ENCODE data around the gene MBD3L2. TPM values are rescaled to one million over a fixed set of nuclear protein-coding genes. Genes with fewer than 3 reads are reported as not detected.
"Not testable (repeated sequence)": the region's sequence is repeated elsewhere in the genome, so short reads cannot be mapped to it uniquely, and the experiment has no call there.

The MBD3L2 gene
- total RNA-seq, 1 donor from 2014 or later = not detected

- intact Hi-C loops (cut with micrococcal nuclease) = not testable (repeated sequence)
Measured at GRCh38 chr19:7059977-7060376, 10.9 kb downstream of the MBD3L2 start.

- intact Hi-C loops (cut with micrococcal nuclease) = no loop called here
Measured at GRCh38 chr19:7063339-7063738, 14.2 kb downstream of the MBD3L2 start.

- intact Hi-C loops (cut with micrococcal nuclease) = no loop called here
Measured at GRCh38 chr19:7063764-7064418, 14.8 kb downstream of the MBD3L2 start.

GRCh38 chr19:7067122-7067521 is 18.0 kb downstream of the MBD3L2 start:
- intact Hi-C loops (cut with micrococcal nuclease) = not testable (repeated sequence)

- intact Hi-C loops (cut with micrococcal nuclease) = no loop called here
Measured at GRCh38 chr19:7067716-7068115, 18.6 kb downstream of the MBD3L2 start.

GRCh38 chr19:7068599-7068998 is 19.5 kb downstream of the MBD3L2 start:
- intact Hi-C loops (cut with micrococcal nuclease) = no loop called here

GRCh38 chr19:7069042-7069903 is 20.2 kb downstream of the MBD3L2 start, which contains the start of gene ZNF557:
TSS of gene ZNF557 (plus strand) at chr19:7069703. CDS start at chr19:7075075, 5,372 bp downstream.
- intact Hi-C loops (cut with micrococcal nuclease) = loop anchor here (1.0 kb wide), 1 partner anchor 30 kb away; no protein-coding TSS in a partner anchor

- intact Hi-C loops (cut with micrococcal nuclease) = loop anchor here (1.0 kb wide), 1 partner anchor 29 kb away; no protein-coding TSS in a partner anchor
Measured at GRCh38 chr19:7069904-7070226, 20.7 kb downstream of the MBD3L2 start.

- intact Hi-C loops (cut with micrococcal nuclease) = no loop called here
Measured at GRCh38 chr19:7072541-7072940, 23.4 kb downstream of the MBD3L2 start.

- intact Hi-C loops (cut with micrococcal nuclease) = no loop called here
Measured at GRCh38 chr19:7074705-7075282, 25.7 kb downstream of the MBD3L2 start.

GRCh38 chr19:7076151-7076550 is 27.0 kb downstream of the MBD3L2 start:
- intact Hi-C loops (cut with micrococcal nuclease) = no loop called here

- intact Hi-C loops (cut with micrococcal nuclease) = no loop called here
Measured at GRCh38 chr19:7078008-7078407, 28.9 kb downstream of the MBD3L2 start.

- intact Hi-C loops (cut with micrococcal nuclease) = no loop called here
Measured at GRCh38 chr19:7083076-7083956, 34.2 kb downstream of the MBD3L2 start.

- intact Hi-C loops (cut with micrococcal nuclease) = no loop called here
Measured at GRCh38 chr19:7088999-7089398, 39.9 kb downstream of the MBD3L2 start.

- intact Hi-C loops (cut with micrococcal nuclease) = loop anchor here (2.0 kb wide), 1 partner anchor 13 kb away; no protein-coding TSS in a partner anchor
Measured at GRCh38 chr19:7098096-7098495, 49.0 kb downstream of the MBD3L2 start.

GRCh38 chr19:7098701-7099596 is 49.8 kb downstream of the MBD3L2 start:
- intact Hi-C loops (cut with micrococcal nuclease) = loop anchor here (1.0 to 2.0 kb wide), 4 partner anchors 14 to 582 kb away; partner anchors contain the start of gene ZNF557

- intact Hi-C loops (cut with micrococcal nuclease) = loop anchor here (1.0 to 2.0 kb wide), 4 partner anchors 15 to 582 kb away; partner anchors contain the start of gene ZNF557
Measured at GRCh38 chr19:7099597-7099921, 50.4 kb downstream of the MBD3L2 start.

Measured in T-helper 1 cell treated with Interleukin-12 subunit alpha and Interleukin-12 subunit beta and Interleukin-4 antibody, amounts not matched to agents 30 ng/mL and 1 ng/mL, for 36 hours (primary cell).